Rectal smooth muscle tissue (tissue), 1 donor: Measurements from ENCODE around the gene ANKS1A.

Source experiments
- H3K27ac ChIP-seq: one replicate; pipeline ENCODE4 v1.7.0; 2013; ENCODE audit warnings: low read depth, low read length, inconsistent platforms
- H3K27me3 ChIP-seq: one replicate; pipeline ENCODE4 v1.7.0; 2013; ENCODE audit warnings: low read length; ENCODE audit not compliant: control insufficient read depth, insufficient read depth
- H3K36me3 ChIP-seq: one replicate; pipeline ENCODE4 v1.7.0; 2013; ENCODE audit warnings: low read length; ENCODE audit not compliant: control insufficient read depth, insufficient read depth
- H3K4me1 ChIP-seq: one replicate; pipeline ENCODE4 v1.7.0; 2013; ENCODE audit warnings: low read length; ENCODE audit not compliant: control insufficient read depth, insufficient read depth
- H3K4me3 ChIP-seq: one replicate; pipeline ENCODE4 v1.7.0; 2013; ENCODE audit warnings: low read length
- H3K9ac ChIP-seq: one replicate; pipeline ENCODE4 v1.7.0; 2013; ENCODE audit warnings: low read length

Gene ANKS1A

GRCh38 chr6:35036828-35037663 lies 148.0 kb downstream of the ANKS1A start:
- H3K27ac ChIP-seq, result no peak overlapping the region
- no peak overlapping the region for H3K4me3 ChIP-seq
- no peak overlapping the region for H3K9ac ChIP-seq
- H3K4me1 ChIP-seq, result peaks cover 59% of the 10 kb centered on the region
- H3K27me3 ChIP-seq, result no peaks in the 10 kb centered on the region
- H3K36me3 ChIP-seq, result no peaks in the 10 kb centered on the region

- Histone ChIP-seq H3K4me1 (peaks cover 57% of the 10 kb centered on the region), H3K27me3 (no peaks in the 10 kb centered on the region), H3K4me3 (no peak overlapping the region), H3K36me3 (no peaks in the 10 kb centered on the region), H3K27ac (no peak overlapping the region), H3K9ac (no peak overlapping the region)
Measured at GRCh38 chr6:35037664-35038038, 148.6 kb downstream of the ANKS1A start.

DNA sequence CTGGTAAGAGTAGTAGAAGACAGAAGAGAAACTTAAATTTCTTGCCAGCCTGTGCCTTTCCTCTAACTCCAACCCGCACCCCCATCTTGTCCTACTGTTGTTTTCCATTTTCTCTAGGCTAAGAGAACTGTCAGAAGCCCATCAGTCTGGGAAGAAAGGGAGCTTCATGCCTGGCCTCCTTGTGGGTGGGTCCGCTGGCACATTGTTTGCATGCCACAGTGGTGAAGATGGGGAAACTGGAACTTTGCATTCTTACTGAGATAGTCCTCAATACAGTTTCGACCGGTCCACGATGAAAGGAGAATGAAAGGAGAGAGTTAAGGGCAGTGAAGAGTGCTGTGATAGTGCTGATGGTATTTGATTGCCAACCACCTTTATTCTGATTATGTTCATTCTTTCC lies 149.0 kb downstream of the ANKS1A start:
- Histone ChIP-seq H3K27me3 (no peaks in the 10 kb centered on the region), H3K9ac (no peak overlapping the region), H3K27ac (no peak overlapping the region), H3K4me1 (peaks cover 59% of the 10 kb centered on the region), H3K36me3 (no peaks in the 10 kb centered on the region), H3K4me3 (no peak overlapping the region)

DNA sequence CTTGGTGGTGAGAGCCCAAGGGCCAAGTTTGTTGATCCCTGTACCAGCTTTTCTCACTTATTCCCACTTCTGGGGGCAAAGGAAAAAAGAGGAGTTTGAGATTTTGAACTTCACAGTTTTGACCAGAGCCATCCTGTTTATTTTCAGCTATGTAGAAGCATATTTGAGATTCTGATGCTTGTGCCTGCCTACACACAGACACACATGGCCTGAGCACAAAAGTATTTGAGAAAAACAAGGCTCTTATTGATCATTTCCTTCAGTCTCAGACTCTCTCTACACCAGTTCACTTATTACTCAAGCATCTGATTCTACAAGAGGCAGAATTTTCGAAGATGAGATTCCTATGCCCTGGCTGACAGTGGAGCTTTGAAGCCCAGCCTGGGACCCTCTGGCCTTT lies 151.3 kb downstream of the ANKS1A start:
- Histone ChIP-seq H3K9ac (no peak overlapping the region), H3K36me3 (no peaks in the 10 kb centered on the region), H3K4me1 (peaks cover 55% of the 10 kb centered on the region), H3K4me3 (no peak overlapping the region), H3K27me3 (no peaks in the 10 kb centered on the region), H3K27ac (peak overlapping the region; percentile 19)

GRCh38 chr6:35041086-35041861 lies 152.2 kb downstream of the ANKS1A start:
- peaks cover 55% of the 10 kb centered on the region for H3K4me1 ChIP-seq
- no peaks in the 10 kb centered on the region for H3K27me3 ChIP-seq
- no peak overlapping the region for H3K4me3 ChIP-seq
- no peak overlapping the region for H3K9ac ChIP-seq
- H3K27ac ChIP-seq, result peak overlapping the region; percentile 19
- no peaks in the 10 kb centered on the region for H3K36me3 ChIP-seq

DNA sequence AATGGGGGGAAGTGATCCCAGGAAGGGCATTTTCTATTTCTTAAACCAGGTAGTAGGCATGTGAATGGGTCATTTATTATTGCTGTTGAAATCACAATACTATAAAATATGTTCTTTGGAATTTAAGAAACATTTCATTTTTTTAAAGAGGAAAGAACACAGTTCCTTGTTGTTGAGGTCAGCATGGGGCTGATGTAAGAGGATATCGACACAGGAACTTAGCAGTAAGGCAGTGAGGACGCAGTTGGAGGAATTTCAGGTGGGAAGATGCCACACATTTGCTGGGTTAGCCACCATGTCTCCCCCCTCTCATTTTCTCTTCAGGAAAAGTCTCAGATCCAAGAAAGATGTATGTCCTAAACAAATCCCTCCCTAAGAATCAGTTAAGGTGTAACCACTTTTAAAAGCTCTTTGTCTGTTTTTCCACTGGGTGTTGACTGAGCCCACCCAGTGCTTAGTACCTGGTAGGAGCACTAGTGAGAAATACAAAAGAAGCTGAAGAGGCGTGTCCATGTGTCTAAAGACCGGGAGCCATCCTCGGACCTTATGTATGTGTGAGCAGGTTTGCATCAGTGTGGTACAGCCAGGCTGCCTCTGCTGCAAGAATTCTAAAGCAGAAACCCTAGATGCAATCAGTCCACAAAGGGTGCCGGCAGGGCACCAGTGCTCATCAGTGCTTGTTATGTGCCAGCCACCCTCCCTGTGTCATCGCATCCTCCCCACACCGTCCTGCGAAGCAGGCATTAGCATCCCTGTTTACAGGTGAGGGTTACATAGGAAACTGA lies 153.2 kb downstream of the ANKS1A start:
- Histone ChIP-seq H3K9ac (no peak overlapping the region), H3K4me1 (peaks cover 58% of the 10 kb centered on the region), H3K27ac (peak overlapping the region; percentile 88), H3K36me3 (no peaks in the 10 kb centered on the region), H3K27me3 (no peaks in the 10 kb centered on the region), H3K4me3 (no peak overlapping the region)

DNA sequence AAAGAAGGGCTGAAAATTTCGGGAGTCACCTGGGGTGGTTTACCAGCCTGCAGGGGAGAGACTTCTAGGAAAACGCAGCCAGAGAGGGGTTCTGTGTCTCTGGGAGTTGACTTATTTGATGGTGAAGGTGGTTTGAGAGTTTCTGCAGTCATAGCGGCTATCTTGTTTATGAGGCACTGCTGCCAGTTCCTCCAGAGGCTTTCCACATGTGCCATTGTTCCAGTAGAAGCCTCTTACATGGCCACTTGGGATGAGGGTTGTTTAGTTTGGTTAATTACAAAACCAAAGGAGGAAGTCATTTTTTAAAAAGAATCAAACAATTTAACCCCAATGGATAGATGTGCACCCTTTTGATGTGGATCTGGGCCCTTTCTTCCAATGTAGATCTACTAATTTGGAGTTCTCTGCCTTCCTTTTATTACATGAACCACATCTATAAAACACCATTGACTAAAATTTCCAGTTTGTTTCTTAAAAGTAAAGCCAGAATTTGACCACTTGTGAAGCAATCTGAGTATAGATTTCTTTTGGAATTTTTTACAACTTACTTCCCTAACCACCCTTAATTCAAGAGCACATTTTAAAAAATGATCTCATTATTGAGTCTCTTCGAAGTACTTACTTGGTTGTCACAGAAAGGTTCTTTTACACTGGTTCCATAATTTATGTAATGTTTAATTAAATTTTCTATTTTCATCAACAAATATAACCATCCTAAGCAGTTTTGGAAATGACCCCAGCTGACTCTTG lies 154.5 kb downstream of the ANKS1A start:
- peaks cover 71% of the 10 kb centered on the region for H3K4me1 ChIP-seq
- H3K27me3 ChIP-seq, result no peaks in the 10 kb centered on the region
- H3K36me3 ChIP-seq, result no peaks in the 10 kb centered on the region
- peak overlapping the region; percentile 11 for H3K4me3 ChIP-seq
- peak overlapping the region; percentile 88 for H3K27ac ChIP-seq
- no peak overlapping the region for H3K9ac ChIP-seq

DNA sequence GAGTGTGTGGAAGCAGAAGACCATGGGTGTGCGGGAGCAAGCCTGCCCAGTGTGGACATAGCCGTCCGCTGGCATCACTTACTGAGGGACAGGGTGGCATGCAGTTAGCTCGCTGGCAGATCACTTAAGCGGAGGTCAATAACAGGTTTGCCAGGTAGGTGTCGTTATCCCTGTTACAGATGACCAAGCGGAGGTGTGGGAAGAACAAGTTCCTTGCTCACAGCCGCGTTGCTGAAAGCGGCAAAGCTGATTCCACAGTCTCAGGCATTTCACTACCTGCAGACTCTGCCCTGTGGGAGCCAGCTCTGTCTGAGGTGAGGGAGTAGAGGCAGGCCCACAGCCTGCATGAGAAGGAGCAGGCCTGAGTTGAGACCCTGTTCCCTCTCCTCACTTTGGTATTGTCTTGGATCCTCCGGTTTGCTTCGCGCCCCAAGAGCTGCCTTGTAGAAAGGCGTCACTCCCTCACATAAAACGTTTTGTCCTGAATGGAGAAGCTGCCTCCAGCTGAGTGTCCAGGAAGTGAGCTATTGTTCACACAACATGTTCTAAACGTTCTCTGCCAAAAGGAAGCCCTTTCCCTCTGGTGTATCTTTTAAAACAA lies 155.2 kb downstream of the ANKS1A start:
- no peaks in the 10 kb centered on the region for H3K36me3 ChIP-seq
- no peaks in the 10 kb centered on the region for H3K27me3 ChIP-seq
- H3K4me3 ChIP-seq, result peak overlapping the region; percentile 11
- H3K4me1 ChIP-seq, result peaks cover 78% of the 10 kb centered on the region
- no peak overlapping the region for H3K9ac ChIP-seq
- peak overlapping the region; percentile 88 for H3K27ac ChIP-seq

GRCh38 chr6:35044761-35045421 lies 155.8 kb downstream of the ANKS1A start:
- Histone ChIP-seq H3K4me3 (no peak overlapping the region), H3K27ac (peak overlapping the region; percentile 88), H3K36me3 (no peaks in the 10 kb centered on the region), H3K27me3 (no peaks in the 10 kb centered on the region), H3K4me1 (peaks cover 82% of the 10 kb centered on the region), H3K9ac (no peak overlapping the region)

DNA sequence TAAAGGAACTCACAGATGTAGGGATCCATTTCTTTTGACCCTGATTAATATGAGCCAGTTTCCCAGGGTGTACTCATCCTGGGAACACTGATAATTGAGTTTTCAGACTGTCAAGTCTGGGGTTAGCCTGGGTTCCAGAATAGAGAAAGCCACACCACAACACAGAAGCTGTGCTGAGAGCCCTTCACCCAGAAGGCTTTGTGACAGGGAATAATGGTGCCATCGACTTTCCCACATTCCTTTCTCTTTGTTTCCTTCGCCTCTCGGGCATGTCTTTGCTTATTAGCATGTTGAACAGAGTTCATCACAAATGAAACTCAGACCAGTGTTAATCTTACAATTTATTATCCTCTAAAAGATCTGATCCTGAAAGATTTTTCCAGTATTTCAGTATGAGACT lies 157.0 kb downstream of the ANKS1A start:
- Histone ChIP-seq H3K4me1 (peaks cover 77% of the 10 kb centered on the region), H3K4me3 (no peak overlapping the region), H3K27ac (peak overlapping the region; percentile 88), H3K9ac (no peak overlapping the region), H3K27me3 (no peaks in the 10 kb centered on the region), H3K36me3 (no peaks in the 10 kb centered on the region)

GRCh38 chr6:35046862-35047261 lies 157.8 kb downstream of the ANKS1A start:
- Histone ChIP-seq H3K9ac (no peak overlapping the region), H3K4me1 (peaks cover 76% of the 10 kb centered on the region), H3K27ac (peak overlapping the region; percentile 88), H3K36me3 (no peaks in the 10 kb centered on the region), H3K27me3 (no peaks in the 10 kb centered on the region), H3K4me3 (no peak overlapping the region)
